ENCODE results near the gene ZNF514. TPM values are rescaled to one million over a fixed set of nuclear protein-coding genes. Genes with fewer than 3 reads are reported as not detected.
A peak's percentile ranks its signal among the peaks of the same experiment; 100 is the strongest.

The ZNF514 gene
- total and polyA plus RNA-seq, 2 of the 8 experiments (the other 6 are each of a cell fraction or from before 2014, with no cell fraction given), result 5.3 to 13.3 TPM

DNA sequence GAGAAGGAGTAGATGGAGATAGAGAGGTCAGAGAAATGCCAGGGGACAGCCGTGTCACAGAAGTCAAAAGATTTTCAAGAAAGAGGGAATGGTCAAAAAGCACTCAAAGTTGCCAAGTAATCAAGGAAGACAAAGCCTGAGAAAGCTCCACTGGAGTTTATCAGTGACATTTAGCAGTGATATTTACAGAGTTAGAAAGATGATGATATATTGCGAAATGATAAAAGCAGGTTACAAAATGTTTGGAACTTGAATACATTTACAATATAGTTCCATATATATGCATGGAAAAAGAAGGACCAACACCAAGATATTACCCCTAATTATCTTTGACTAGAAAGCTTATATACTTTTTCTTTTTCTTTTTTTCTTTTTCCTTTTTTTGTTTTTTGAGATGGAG, 26.3 kb upstream of the ZNF514 start:
- Histone ChIP-seq H2BK5ac (ENCODE audit: low read depth, low read length) (no peak overlapping the region), H3K79me1 (ENCODE audit: low read depth, low read length) (no peaks in the 10 kb centered on the region), H3K9me3 (ENCODE audit: insufficient read depth in 2 of 2, low read depth in 1 of 2, low read length in 1 of 2) (peaks cover 44 to 60% of the 10 kb centered on the region in 2 experiments), H3K79me2 (ENCODE audit: control insufficient read depth in 1 of 2, insufficient read depth in 2 of 2, low read length in 2 of 2) (no peaks in the 10 kb centered on the region), H3K36me3 (ENCODE audit: control insufficient read depth in 2 of 4, insufficient read depth in 4 of 4, low read length in 3 of 4) (peaks cover 0 to 20% (median 10%) of the 10 kb centered on the region in 4 experiments; a peak in 5 of 8 replicates), H4K5ac (ENCODE audit: insufficient read length, low read depth, low read length) (no peak overlapping the region), H4K8ac (ENCODE audit: extremely low read depth, insufficient read depth, low read length) (no peak overlapping the region), H3K56ac (replicated peaks; ENCODE audit: insufficient read length, low read depth, low read length) (no peak overlapping the region), H4K91ac (replicated peaks; ENCODE audit: insufficient read length, low read length) (no peak overlapping the region), H3K27ac (ENCODE audit: low read depth, low read length) (no peak overlapping the region), H3K23ac (ENCODE audit: insufficient read length) (no peak overlapping the region), H2BK120ac (replicated peaks; ENCODE audit: low read depth, low read length) (no peak overlapping the region), H2BK15ac (ENCODE audit: low read length) (no peak overlapping the region), H3K9ac (replicated peaks in 1 of 4; ENCODE audit: extremely low read depth in 1 of 4, low read depth in 3 of 4, low read length in 3 of 4) (no peak overlapping the region), H3K4me3 (ENCODE audit: extremely low read depth in 1 of 4, insufficient read depth in 2 of 4, low read depth in 3 of 4, low read length in 4 of 4) (no peak overlapping the region), H2BK12ac (ENCODE audit: low read depth, low read length) (no peak overlapping the region), H3K27me3 (replicated peaks in 1 of 4; ENCODE audit: control insufficient read depth in 3 of 4, extremely low read depth in 1 of 4, insufficient read depth in 3 of 4, low read length in 3 of 4) (no peaks in the 10 kb centered on the region), H4K20me1 (replicated peaks in 1 of 2; ENCODE audit: control insufficient read depth in 1 of 2, insufficient read depth in 2 of 2, low read length in 2 of 2) (no peaks in the 10 kb centered on the region), H3K18ac (ENCODE audit: extremely low read depth, low read length) (no peak overlapping the region), H3K4me2 (ENCODE audit: insufficient read depth in 1 of 2, low read depth in 2 of 2, low read length in 2 of 2) (no peak overlapping the region), H3K23me2 (ENCODE audit: low read depth, low read length) (no peaks in the 10 kb centered on the region), H2AK5ac (ENCODE audit: low read depth, low read length) (no peak overlapping the region), H3K4ac (replicated peaks; ENCODE audit: insufficient read length, low read depth, low read length) (no peak overlapping the region), H3K14ac (ENCODE audit: insufficient read length) (no peak overlapping the region), H3K4me1 (replicated peaks in 1 of 4; ENCODE audit: control insufficient read depth in 3 of 4, insufficient read depth in 4 of 4, low read length in 3 of 4) (no peaks in the 10 kb centered on the region), H2AFZ (ENCODE audit: low read length) (no peak overlapping the region), H2BK20ac (ENCODE audit: low read length) (no peak overlapping the region)
- DNase-seq (ENCODE audit: low read depth in 1 of 2, low spot score in 2 of 2) (no peak), FAIRE-seq (no peak)
- TF ChIP-seq CHD2 (IDR thresholded peaks at IDR 0.05; ENCODE audit: low read length), result no peak
- peak; percentile 27; the same call in 1 of the 2 replicates for TF ChIP-seq CEBPB (IDR thresholded peaks at IDR 0.05; ENCODE audit: low read depth, low read length)
- 96% methylated on average over 2 of the region's 2 CpGs; no CpG with 5 or more reads in 1 of the 2 experiments for WGBS, 2 experiments (ENCODE audit: extremely low coverage in 1 of 2, insufficient coverage in 1 of 2, insufficient read length in 1 of 2, insufficient replicate concordance in 2 of 2, low coverage in 1 of 2, low lambda C conversion rate in 2 of 2, missing lambda C conversion rate in 1 of 2)
- CTCF ChIA-PET (ENCODE audit: partially characterized antibody), result no interaction called here
- POLR2A ChIA-PET (ENCODE audit: partially characterized antibody), result no interaction called here

Measured in H1 (cell line).